Renal cortical epithelial cell (primary cell): Measurements from ENCODE around the gene DHX29. TPM values are rescaled to one million over a fixed set of nuclear protein-coding genes. Genes with fewer than 3 reads are reported as not detected.
A peak's percentile ranks its signal among the peaks of the same experiment; 100 is the strongest.

ENCODE experiments used
- DNase-seq: peaks from one replicate; pipeline ENCODE4 v3.0.0-alpha.2; 2011; ENCODE audit warnings: low read depth
- total RNA-seq: library from RNA; depleted of rRNA; stranded (reverse); fragments of >200 nt; gene quantifications from 2 replicates; pipeline ENCODE4 v1.2.3, GENCODE V29; 2014

The DHX29 gene
- total RNA-seq, 1 donor from 2014 or later = 39.8 TPM

DNA sequence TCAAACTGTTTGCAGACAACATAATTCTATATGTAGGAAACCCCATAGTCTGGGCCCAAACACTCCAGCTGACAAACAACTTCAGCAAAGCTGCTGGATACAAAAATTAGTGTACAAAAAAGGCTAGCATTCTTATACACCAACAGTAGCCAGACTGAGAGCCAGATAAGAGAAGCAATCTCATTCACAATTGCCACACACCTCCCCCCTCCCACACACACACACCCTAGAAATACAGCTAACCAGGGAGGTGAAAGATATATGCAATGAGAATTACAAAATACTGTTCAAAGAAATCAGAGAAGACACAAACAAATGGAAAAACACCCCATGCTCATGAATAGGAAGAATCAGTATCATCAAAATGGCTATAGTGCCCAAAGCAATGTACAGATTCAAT, 9.3 kb upstream of the DHX29 start:
- no peak for DNase-seq

DNA sequence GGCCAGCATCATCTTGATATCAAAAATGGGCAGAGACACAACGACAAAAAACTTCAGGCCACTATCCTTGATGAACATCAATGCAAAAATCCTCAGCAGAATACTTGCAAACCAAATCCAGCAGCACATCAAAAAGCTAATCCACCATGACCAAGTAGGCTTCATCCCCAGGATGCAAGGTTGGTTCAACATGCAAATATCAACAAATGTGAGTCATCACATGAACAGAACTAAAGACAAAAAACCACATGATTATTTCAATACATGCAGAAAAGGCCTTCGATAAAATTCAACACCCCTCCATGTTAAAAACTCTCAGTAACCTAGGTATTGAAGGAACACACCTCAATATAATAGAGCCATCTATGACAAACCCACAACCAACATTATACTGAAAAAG, 8.8 kb upstream of the DHX29 start:
- DNase-seq = no peak

DNA sequence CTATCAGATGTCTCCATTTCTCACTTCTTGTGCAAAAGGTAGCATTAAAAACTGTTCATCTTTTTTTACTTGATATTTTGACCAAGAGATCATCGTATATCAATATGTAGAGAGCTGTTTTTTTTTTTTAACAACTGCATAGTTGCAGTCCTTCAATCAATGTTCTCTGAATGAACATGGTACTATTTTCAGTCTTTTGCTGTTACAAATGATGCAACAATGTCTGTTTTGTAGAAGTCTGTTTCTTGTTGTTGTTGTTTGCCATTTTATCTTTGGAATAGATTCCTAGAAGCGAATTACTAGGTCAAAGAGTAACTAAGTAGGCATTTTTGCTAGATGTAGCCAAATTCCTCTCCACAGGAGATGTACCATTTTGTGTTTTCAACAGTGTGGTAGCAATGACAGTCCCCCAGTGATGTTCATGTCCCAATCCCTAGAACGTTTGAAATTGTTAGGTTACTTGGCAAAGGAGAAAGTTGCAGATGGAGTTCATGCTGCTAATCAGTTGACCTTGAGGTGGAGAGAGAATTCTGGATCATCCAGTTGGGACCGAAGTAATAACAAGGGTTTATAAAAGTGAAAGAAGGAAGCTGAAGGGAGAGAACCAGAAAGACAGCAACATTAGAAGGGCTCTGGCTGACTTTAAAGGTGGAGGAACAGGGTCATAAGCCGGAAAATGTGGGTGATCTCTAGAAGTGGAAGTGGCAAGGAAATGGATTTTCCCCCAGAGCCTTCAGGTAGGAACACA, 6.5 kb upstream of the DHX29 start:
- no peak for DNase-seq

DNA sequence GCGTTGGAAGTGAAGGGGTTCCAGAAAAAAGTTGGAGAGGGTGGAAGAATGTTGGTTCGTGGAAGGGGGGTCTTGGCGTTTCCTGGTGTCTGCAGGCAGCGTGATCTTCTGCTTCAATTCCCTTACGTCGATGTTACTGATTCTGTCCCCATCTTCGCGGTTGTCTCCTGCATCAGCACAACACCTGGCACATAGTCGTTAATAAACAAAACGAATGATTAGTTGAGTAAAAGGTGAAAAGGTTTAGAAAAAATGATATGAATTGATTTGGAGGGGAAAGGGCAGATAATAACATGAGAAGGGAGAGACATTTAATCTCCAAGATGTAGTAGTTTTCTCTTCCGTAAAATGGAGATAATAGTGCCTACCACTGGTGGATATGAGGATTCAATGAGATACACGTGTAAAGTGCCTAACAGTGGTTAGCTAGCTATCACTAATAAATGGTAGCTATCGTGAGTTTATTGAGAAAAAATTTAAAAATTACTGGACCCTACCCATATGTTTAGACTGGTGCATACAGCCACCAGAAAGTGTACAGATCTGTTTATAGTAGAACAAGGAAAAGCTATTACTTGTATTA, 851 bp upstream of the DHX29 start:
- peak; percentile 28 for DNase-seq

DNA sequence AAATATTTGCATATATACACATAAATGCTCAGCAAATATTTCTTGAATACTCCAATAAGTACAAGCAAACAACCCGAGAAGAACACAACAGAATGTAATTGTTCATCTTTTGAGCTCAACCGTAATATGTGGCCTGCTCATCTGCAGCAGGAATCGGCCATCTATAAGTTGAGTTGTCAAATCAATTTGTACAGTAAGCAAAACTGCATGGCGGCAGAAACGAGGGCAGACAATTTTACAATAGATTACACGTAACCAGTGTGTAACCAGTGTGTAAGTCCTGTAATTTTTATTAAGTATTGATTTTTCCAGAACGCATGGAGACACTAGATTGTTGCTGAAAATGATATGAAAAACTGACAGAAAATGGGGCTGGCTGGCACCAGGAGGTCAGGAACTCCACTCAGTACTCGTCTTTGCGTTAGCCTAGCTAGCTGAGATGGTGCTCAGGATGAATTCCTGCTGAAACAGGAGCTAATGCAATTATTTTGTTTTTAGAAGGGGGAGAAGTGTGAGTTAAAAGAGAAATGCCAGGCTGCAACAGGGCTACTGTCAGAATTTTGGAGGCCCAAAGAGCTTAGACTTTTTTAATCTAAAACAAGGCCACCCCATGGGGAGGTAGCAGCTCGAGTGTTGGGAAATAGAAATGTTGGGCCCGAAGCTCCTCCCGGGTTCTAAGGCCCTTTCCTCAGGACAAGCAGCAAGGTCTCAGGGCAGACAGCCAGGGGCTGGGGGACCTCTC, 682 bp downstream of the DHX29 start:
- DNase-seq = no peak

DNA sequence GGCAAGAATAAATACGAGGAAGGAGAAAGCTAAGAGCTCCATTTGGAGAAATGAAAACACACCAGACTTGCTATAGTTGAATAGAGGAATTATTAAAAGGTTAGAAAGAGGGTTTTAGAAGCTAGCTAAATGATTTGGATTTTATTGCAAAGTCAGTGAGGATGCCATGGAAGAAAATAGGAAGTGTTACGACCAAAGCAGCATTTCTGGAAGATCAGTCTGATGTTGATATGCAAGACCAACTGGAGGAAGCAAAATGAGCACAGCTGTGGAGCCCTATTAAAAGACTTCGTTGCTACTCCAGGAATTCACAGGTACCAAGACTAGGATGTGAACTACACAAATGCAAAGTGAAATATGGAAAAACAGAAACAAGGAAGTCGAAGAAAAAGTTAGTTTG, 2.1 kb downstream of the DHX29 start:
- no peak for DNase-seq

DNA sequence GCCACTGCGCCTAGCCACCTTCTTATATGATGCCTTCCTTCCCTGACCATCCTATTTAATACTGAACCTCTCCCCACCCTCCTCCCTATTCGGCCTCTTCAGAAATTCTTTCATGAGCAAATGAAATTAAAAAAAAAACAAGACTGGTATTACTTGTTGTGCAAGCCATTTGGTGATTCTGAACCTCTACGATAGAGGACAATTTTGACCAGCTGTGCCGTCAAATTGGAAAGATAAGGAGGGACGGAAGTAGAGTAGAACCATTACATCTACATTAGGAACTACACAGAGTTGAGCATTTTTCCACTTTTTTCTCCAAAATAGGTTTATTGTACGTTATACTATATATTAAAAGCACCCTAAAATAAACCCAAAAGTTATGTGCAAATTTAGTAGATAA, 2.9 kb downstream of the DHX29 start:
- no peak for DNase-seq

DNA sequence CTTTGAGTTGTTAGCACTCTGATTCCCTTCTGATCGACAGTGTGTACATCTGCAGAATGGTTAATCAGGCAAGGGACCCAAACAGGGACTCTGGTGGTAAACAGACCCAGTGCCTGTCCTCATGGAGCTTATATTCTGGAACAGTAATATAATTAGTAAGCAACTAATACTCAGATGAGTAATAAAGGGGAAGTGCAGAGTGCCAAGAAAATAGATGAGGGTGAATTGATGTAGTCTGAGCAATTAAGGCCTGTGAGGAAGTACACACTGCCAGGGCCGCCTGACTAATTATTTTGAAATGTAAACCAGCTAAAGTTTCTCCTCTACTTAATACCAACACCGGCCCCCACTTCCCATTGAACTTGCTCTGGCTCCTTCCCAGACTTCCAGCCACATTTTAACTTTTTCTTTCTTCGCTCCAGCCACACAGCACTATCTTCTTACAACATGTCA, 4.2 kb downstream of the DHX29 start:
- DNase-seq = peak; percentile 91

DNA sequence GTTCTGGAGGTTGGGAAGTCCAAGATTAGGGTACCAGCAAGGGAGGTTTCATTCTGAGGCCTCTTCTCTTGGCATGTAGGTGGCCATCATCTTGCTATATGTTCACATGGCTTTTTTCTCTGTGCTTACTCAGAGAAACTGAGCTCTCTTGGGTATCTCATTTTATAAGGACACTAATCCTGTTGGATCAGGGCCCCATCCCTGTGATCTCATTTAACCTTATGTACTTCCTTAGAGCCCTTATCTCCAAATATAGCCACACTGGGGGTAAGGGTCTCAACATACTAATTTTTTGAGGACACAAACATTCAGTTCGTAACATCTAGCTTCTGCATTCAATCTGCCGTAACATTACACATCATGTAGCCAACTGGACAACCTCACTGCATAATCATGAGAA, 6.6 kb downstream of the DHX29 start:
- no peak for DNase-seq

DNA sequence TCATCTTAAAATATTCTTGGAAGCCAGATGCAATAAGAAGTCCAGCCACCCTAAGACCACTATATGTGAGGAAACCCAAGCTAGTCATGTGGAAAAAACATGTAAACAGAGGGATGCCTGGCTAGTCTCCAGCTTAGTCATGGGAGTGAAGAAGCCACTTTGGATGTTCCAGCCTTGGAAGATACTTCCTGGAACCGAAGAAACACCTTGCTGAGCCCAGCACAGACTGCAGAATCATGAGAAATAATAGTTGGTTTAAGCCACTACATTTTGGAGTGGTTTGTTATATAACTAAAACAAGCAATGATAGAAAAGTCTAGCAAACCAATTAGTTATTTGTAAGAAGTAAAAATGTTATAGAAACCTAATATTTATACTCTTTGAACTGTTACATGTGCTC, 12.6 kb downstream of the DHX29 start:
- no peak for DNase-seq

DNA sequence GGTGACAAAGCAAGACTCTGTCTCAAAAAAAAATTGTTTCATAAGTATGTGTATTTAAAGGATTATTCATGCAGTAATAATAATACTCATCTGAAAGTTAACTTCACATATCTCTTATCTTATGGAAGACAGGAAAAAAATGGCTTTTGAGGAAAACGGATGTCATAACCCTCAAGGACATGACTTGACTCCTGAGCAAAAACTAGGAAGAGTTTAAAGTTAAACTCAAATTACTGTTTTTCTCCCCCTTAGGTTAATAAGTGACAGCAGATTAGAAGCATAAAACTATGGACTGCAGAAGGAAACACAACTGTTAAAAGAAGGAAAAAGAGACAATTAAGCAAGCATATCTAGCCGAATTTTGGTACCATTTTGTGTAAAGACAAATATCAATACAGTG, 16.5 kb downstream of the DHX29 start:
- peak; percentile 6 for DNase-seq

DNA sequence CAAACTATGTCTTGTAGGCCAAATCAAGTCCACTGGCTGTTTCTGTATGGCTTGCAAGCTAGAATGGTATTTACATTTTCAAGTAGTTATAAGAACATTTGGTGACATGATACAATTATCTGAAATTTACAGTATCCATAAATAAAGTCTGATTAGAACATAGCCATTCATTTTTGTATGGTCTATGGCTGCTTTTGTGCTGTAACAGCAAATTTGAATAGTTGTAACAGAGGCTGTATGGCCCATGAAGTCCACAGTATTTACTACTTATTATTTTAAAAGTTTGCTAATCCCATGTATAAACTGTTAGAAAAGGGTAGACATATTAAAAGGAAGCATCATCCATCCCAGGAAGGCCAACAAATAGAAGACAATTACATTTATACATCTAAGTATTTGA, 17.7 kb downstream of the DHX29 start:
- no peak for DNase-seq

DNA sequence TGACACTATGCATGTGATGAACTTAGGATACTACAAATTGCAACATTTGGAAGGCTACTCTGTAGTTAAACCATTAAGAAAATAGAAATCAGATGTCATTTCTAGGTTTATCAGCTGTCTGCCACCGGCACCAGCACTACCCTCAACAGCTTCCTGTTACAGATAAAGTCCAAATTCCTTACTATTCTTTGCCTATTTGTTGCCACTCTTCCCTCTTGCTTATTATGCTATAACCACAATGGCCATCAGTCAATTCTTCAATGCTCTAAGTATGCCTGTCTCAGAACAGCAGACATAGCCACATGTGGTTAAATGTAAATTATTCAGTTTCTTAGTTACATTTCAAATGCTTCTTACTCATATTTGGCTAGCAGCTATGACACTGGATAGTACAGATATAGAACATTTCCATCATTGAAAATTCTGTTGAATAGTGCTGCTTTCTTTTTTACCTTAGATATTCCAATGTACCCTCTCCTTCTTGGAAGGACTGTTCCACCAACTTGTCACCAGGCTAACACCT, 21.0 kb downstream of the DHX29 start:
- DNase-seq = no peak

DNA sequence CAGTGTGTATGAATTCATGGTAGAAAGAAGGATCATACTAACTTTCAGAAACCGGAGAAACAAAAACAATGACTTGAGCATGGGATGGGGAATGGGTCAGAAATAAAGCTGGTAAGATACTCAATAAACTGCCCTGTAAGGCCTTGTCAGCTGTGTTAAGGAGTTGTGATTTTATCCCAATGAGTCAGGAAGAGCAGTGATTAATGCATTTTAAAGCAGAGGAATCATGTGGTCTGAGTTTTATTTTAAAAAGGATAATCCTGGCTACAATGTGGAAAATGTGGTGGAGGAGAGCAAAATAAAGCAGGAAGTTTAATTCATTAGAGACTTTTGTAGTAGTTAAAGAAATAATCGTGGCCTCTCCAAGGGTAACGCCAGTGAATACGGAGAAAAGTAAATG, 28.7 kb downstream of the DHX29 start:
- DNase-seq = peak; percentile 33

DNA sequence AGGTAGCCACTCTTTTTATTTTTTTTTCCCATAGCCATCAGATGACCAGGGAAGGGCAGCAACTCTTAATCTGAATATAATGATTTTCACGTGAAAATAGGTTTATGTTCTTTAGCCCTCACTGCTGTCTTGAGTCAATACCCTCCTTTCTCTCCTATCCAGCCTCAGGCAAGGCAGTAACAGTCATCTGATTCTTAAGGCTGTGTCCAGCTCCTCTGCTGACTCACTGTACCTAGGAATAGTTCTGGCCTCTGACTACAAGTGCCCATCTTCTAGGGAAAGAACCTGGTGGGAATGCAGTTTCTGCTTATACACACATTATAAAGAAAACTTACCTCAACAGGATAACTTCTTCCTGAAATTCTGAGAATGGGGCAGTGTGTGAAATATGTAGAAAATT, 30.7 kb downstream of the DHX29 start:
- peak; percentile 54 for DNase-seq

DNA sequence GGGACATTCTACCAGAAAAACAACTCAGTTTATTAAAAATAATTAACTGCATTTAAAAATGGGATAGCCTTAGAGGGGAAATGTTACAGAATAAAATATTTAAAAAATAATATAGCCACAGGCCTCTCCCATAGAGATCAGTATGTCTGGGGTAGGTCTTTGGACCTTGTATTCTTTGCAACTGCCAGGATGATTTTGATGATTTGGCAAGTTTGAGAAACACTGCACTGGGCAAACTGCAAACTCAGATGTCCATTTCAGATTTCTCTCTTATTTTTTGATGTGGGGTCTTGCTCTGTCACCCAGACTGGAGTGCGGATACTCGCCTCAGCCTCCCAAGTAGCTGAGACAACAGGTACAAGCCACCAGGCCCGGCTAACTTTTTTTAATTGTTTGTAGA, 49.2 kb downstream of the DHX29 start:
- no peak for DNase-seq

DNA sequence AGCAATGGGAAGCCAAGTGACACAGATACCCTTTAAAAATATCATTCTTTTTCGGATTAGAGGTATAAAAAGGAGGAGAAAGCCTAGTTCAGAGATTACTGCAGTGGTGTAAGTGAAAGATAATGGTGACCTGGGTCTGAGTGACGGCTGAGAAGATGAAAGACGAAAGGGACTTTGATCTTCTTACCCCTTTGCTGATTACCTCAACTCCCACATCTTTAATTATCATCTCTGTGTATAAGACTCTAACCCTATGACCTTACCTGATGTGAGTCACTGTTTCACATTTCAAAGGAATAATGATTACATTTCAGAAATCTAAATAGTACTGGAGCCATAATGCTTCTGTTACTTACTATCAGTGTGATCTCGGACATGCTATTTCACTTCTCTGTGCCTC, 52.7 kb downstream of the DHX29 start:
- no peak for DNase-seq

DNA sequence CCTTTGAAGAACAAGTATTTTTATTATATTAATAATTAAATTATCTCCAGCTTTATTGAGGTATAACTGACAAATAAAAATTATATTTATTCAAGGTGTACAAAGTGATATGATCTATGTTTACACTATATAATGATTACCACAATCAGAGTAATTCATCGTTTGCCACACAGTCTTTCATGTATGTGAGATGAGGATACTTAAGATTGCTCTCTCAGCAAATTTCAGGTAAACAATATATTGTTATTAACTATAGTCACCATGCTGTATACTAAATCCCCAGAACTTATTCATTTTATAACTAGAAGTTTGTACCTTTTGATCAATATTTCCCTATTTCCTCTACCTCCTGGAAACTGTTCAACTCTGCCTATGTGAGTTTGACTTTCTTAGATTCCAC, 57.4 kb downstream of the DHX29 start:
- no peak for DNase-seq

DNA sequence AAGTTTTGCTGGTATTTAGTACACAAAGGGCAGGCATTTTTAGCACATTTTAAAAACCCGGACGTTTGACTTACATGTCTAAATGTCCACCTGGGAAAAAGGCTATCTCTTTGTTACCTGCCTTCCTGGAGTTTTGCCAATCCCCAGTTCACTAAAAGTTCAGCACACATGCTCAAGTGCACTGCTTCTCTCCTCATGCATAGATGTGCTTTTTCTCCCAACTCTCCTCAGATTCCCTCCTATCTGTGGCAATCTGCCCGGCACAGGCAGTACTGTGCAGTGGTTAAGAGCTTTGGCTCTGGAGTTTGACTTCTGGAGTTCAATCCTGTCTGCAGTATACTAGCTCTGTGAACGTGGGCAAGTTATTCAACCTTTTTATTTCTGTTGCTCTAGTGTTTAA, 65.7 kb downstream of the DHX29 start:
- no peak for DNase-seq

DNA sequence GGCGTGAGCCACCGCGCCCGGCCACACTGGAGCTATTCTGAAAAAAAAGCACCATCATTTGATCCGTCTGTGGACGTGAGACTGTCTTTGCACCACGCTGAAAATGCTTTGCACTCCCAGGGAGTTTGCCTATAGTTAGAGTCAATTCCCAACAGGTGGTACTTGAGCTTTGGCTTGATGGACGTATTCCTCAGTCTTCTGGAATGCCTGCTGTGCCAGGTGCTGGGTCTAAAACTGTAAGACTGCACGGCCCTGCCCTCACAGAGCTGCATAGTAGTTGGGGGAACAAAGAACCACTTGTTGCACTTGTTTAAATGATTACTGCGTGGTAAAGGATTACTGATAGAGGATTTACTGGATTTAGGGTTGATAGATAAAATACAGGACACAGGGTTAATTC, 70.7 kb downstream of the DHX29 start:
- no peak for DNase-seq

DNA sequence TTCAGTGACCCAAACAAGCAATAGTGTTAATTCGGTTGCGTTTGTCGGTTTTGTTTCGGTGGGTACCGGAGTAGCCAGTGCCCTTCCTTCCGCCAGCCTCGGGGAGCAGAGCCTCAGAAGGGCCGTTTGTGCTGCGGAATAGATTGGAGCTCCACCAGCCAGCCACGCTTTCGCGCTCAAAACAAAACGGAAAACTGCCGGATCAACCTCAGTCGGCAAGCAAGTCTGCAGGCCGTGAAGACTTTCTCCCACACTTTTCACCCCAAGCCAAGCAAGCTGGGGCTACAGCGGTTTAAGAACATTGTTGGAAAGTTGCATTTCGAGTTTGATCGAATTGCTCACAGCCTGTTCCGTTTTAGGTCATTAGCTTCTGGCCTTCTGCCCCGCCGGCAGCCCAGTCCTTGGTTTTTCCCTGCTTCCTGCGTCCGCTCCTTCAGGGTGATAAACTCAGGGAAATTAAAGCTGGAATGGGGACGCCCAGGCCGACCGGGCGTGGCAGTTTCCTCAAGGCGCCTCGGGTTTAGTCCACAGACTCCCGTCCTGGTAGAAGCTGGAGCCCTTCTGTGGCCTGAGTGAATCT, 73.3 kb downstream of the DHX29 start:
- peak; percentile 69 for DNase-seq
